SH-SY5Y (cell line): ENCODE data around the gene SAG.

ENCODE experiments used
- GATA2 ChIP-seq: IDR thresholded peaks from 2 replicates; pipeline ENCODE4 v1.6.1; 2011; ENCODE audit warnings: mild to moderate bottlenecking, low read depth, low read length
- GATA3 ChIP-seq: IDR thresholded peaks from 2 replicates; pipeline ENCODE4 v1.6.1; 2011; ENCODE audit warnings: low read depth, mild to moderate bottlenecking, low read length, moderate library complexity

DNA sequence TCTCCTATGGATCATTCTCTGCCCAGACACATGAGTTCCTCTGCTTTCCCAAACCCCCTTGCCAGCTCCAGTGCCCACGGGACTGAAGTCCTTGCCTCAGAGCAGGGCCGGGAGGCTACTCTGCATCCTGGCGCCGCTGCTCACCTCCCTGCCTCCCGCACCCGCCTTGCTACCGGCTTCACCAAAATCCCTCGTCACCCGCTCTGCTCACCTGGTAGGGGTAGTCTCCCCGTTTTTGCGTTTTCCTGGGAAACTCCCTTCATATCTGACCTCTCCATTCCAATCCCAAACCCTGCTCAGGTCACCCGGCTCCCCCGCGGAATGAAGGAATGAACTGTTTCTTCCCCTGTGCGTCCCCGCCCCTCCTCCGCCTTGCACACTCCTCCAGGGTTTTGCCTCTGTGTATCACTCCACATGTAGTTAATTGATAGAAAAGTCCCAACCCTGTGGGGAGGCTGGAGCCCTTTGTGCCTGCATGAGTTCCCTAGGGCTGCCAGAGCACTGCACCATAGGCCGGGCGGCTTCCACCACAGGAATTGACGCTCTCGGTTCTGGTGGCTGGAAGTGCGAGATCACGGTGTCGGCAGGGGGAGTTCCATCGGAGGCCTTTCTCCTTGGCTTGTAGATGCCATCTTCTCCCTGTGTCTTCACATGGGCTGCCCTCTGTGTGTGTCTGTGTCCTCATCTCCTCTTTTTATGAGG is 44.7 kb downstream of the SAG start:
- TF ChIP-seq GATA3 (no peak), GATA2 (no peak)
